Natural killer cell treated with Interleukin-12 subunit alpha and Interleukin-12 subunit beta and Interleukin-15 and Interleukin-18, amount 100 ng/mL, for 72 hours (primary cell): ENCODE data around the gene GJC1. TPM values are rescaled to one million over a fixed set of nuclear protein-coding genes. Genes with fewer than 3 reads are reported as not detected.

Experiments used
- ATAC-seq, 2 donors: fragments of 150-1000 bp; cut with Tn5 transposase in 1 of 2; sonication (Bioruptor Pico), chemical (Tn5 transposase) in 1 of 2; 2 replicates each; pipeline ENCODE4 v1.10.0; 2021
- DNase-seq: peaks from one replicate; pipeline ENCODE4 v3.0.0; 2022; ENCODE audit warnings: low spot score
- H3K27ac Mint-ChIP-seq, 2 donors: 1 replicate in 1 of 2; 2 replicates in 1 of 2; pipeline ENCODE4 v1.8.0; 2022; ENCODE audit warnings: mixed read lengths in 2 of 2, mild to moderate bottlenecking in 1 of 2, moderate library complexity in 1 of 2
- H3K27me3 Mint-ChIP-seq, 2 donors: 1 replicate in 1 of 2; 2 replicates in 1 of 2; pipeline ENCODE4 v1.8.0; 2022; ENCODE audit warnings: mixed read lengths in 2 of 2
- H3K36me3 Mint-ChIP-seq: one replicate; pipeline ENCODE4 v1.8.0; 2022; ENCODE audit warnings: mixed read lengths
- H3K4me1 Mint-ChIP-seq, 2 donors: 1 replicate in 1 of 2; 2 replicates in 1 of 2; pipeline ENCODE4 v1.8.0; 2022; ENCODE audit warnings: low read depth in 2 of 2, mixed read lengths in 2 of 2, mild to moderate bottlenecking in 1 of 2
- H3K4me3 Mint-ChIP-seq: one replicate; pipeline ENCODE4 v1.8.0; 2022; ENCODE audit warnings: mixed read lengths
- H3K9me3 Mint-ChIP-seq: 2 replicates; pipeline ENCODE4 v1.8.0; 2022; ENCODE audit warnings: mixed read lengths
- total RNA-seq, 2 donors: library from RNA; stranded (reverse); gene quantifications; one replicate each; pipeline ENCODE4 v1.2.3, GENCODE V29; 2022

The GJC1 gene
- 1 to 10 TPM; 1.4 to 2.5 TPM for total RNA-seq

GRCh38 chr17:44829523-44830358 lies at the start of gene GJC1:
Gene GJC1, minus strand, starts transcription at chr17:44830287. Its CDS starts 24,470 bp downstream, at chr17:44805817.
- Mint-ChIP-seq H3K27me3 (peaks cover 31 to 44% of the 10 kb centered on the region in 2 donors), H3K27ac (no peak within 1 kb of the TSS), H3K9me3 (no peaks in the 10 kb centered on the region), H3K4me3 (peak within 1 kb of the TSS; percentile 81), H3K4me1 (peaks cover 7 to 8% of the 10 kb centered on the region in 2 donors), H3K36me3 (peaks cover 6% of the 10 kb centered on the region)
- peak; percentile 51 to 72 for ATAC-seq
- DNase-seq: no peak

GRCh38 chr17:44879376-44879775 lies 49.3 kb upstream of the GJC1 start:
- H3K27me3 Mint-ChIP-seq: no peaks in the 10 kb centered on the region
- H3K9me3 Mint-ChIP-seq: no peaks in the 10 kb centered on the region
- H3K27ac Mint-ChIP-seq: no peak overlapping the region
- DNase-seq (no peak), ATAC-seq (no peak)
- H3K4me3 Mint-ChIP-seq: no peak overlapping the region
- peaks cover 0 to 3% of the 10 kb centered on the region in 2 donors for H3K4me1 Mint-ChIP-seq
- H3K36me3 Mint-ChIP-seq: peaks cover 38% of the 10 kb centered on the region

GRCh38 chr17:44878627-44879221 lies 48.6 kb upstream of the GJC1 start:
- ATAC-seq (no peak), DNase-seq (no peak)
- H3K9me3 Mint-ChIP-seq: no peaks in the 10 kb centered on the region
- H3K27ac Mint-ChIP-seq: no peak overlapping the region
- H3K4me1 Mint-ChIP-seq: peaks cover 0 to 3% of the 10 kb centered on the region in 2 donors
- no peak overlapping the region for H3K4me3 Mint-ChIP-seq
- H3K36me3 Mint-ChIP-seq: peaks cover 36% of the 10 kb centered on the region
- H3K27me3 Mint-ChIP-seq: no peaks in the 10 kb centered on the region

- Mint-ChIP-seq H3K36me3 (peaks cover 27% of the 10 kb centered on the region), H3K4me3 (no peak overlapping the region), H3K9me3 (no peaks in the 10 kb centered on the region), H3K4me1 (no peaks in the 10 kb centered on the region), H3K27me3 (no peaks in the 10 kb centered on the region), H3K27ac (no peak overlapping the region)
- no peak for DNase-seq
- no peak for ATAC-seq
These were observed 47.0 kb upstream of the GJC1 start for GRCh38 chr17:44877121-44877520.

- no peaks in the 10 kb centered on the region for H3K4me1 Mint-ChIP-seq
- no peak overlapping the region for H3K4me3 Mint-ChIP-seq
- no peak for DNase-seq
- peaks cover 24% of the 10 kb centered on the region for H3K36me3 Mint-ChIP-seq
- H3K9me3 Mint-ChIP-seq: no peaks in the 10 kb centered on the region
- no peak for ATAC-seq
- H3K27ac Mint-ChIP-seq: no peak overlapping the region
- no peaks in the 10 kb centered on the region for H3K27me3 Mint-ChIP-seq
These were observed 45.7 kb upstream of the GJC1 start for GRCh38 chr17:44875761-44876160.

GRCh38 chr17:44872131-44872768 lies 42.2 kb upstream of the GJC1 start:
- DNase-seq (no peak), ATAC-seq (no peak)
- peaks cover 30% of the 10 kb centered on the region for H3K36me3 Mint-ChIP-seq
- no peaks in the 10 kb centered on the region for H3K9me3 Mint-ChIP-seq
- H3K4me1 Mint-ChIP-seq: no peaks in the 10 kb centered on the region
- H3K27me3 Mint-ChIP-seq: no peaks in the 10 kb centered on the region
- no peak overlapping the region for H3K27ac Mint-ChIP-seq
- H3K4me3 Mint-ChIP-seq: no peak overlapping the region

- no peaks in the 10 kb centered on the region for H3K9me3 Mint-ChIP-seq
- no peaks in the 10 kb centered on the region for H3K27me3 Mint-ChIP-seq
- peaks cover 30% of the 10 kb centered on the region for H3K36me3 Mint-ChIP-seq
- no peak overlapping the region for H3K4me3 Mint-ChIP-seq
- ATAC-seq (no peak), DNase-seq (no peak)
- no peaks in the 10 kb centered on the region for H3K4me1 Mint-ChIP-seq
- no peak overlapping the region for H3K27ac Mint-ChIP-seq
These were observed 41.5 kb upstream of the GJC1 start for GRCh38 chr17:44871556-44871955.

- H3K36me3 Mint-ChIP-seq: peaks cover 36% of the 10 kb centered on the region
These were observed 37.8 kb upstream of the GJC1 start for GRCh38 chr17:44867841-44868240.

GRCh38 chr17:44865931-44866330 lies 35.8 kb upstream of the GJC1 start:
- DNase-seq (no peak), ATAC-seq (no peak)
- Mint-ChIP-seq H3K4me1 (no peaks in the 10 kb centered on the region), H3K36me3 (peaks cover 28% of the 10 kb centered on the region), H3K27ac (no peak overlapping the region), H3K4me3 (no peak overlapping the region), H3K27me3 (no peaks in the 10 kb centered on the region), H3K9me3 (no peaks in the 10 kb centered on the region)

More at GRCh38 chr17:44867841-44868240, 37.8 kb upstream of the GJC1 start:
- no peak overlapping the region for H3K27ac Mint-ChIP-seq
- H3K4me1 Mint-ChIP-seq: no peaks in the 10 kb centered on the region
- no peaks in the 10 kb centered on the region for H3K27me3 Mint-ChIP-seq
- no peak for ATAC-seq
- no peaks in the 10 kb centered on the region for H3K9me3 Mint-ChIP-seq
- DNase-seq: no peak
- no peak overlapping the region for H3K4me3 Mint-ChIP-seq

- Mint-ChIP-seq H3K4me3 (no peak overlapping the region), H3K27ac (no peak overlapping the region), H3K9me3 (no peaks in the 10 kb centered on the region), H3K4me1 (no peaks in the 10 kb centered on the region), H3K36me3 (peaks cover 33% of the 10 kb centered on the region), H3K27me3 (no peaks in the 10 kb centered on the region)
- ATAC-seq: peak in 1 of 2 donors; percentile 46
- peak; percentile 70 for DNase-seq
These were observed 35.2 kb upstream of the GJC1 start for GRCh38 chr17:44865231-44865660.

GRCh38 chr17:44864831-44865230 lies 34.7 kb upstream of the GJC1 start:
- DNase-seq (no peak), ATAC-seq (no peak)
- H3K4me1 Mint-ChIP-seq: no peaks in the 10 kb centered on the region
- no peak overlapping the region for H3K4me3 Mint-ChIP-seq
- H3K36me3 Mint-ChIP-seq: peaks cover 34% of the 10 kb centered on the region
- H3K27me3 Mint-ChIP-seq: no peaks in the 10 kb centered on the region
- H3K9me3 Mint-ChIP-seq: no peaks in the 10 kb centered on the region
- H3K27ac Mint-ChIP-seq: no peak overlapping the region

- no peak overlapping the region for H3K4me3 Mint-ChIP-seq
- H3K4me1 Mint-ChIP-seq: no peaks in the 10 kb centered on the region
- no peaks in the 10 kb centered on the region for H3K27me3 Mint-ChIP-seq
- no peak for DNase-seq
- H3K9me3 Mint-ChIP-seq: no peaks in the 10 kb centered on the region
- no peak overlapping the region for H3K27ac Mint-ChIP-seq
- peaks cover 28% of the 10 kb centered on the region for H3K36me3 Mint-ChIP-seq
- no peak for ATAC-seq
These were observed 33.2 kb upstream of the GJC1 start for GRCh38 chr17:44863061-44863918.

GRCh38 chr17:44862278-44862914 lies 32.3 kb upstream of the GJC1 start:
- no peak overlapping the region for H3K27ac Mint-ChIP-seq
- H3K4me3 Mint-ChIP-seq: no peak overlapping the region
- no peaks in the 10 kb centered on the region for H3K9me3 Mint-ChIP-seq
- peaks cover 28% of the 10 kb centered on the region for H3K36me3 Mint-ChIP-seq
- H3K27me3 Mint-ChIP-seq: no peaks in the 10 kb centered on the region
- no peak for DNase-seq
- peak in 1 of 2 donors; percentile 24 for ATAC-seq
- H3K4me1 Mint-ChIP-seq: no peaks in the 10 kb centered on the region
